ENCODE data around the gene SH2D1B.

Gene SH2D1B

DNA sequence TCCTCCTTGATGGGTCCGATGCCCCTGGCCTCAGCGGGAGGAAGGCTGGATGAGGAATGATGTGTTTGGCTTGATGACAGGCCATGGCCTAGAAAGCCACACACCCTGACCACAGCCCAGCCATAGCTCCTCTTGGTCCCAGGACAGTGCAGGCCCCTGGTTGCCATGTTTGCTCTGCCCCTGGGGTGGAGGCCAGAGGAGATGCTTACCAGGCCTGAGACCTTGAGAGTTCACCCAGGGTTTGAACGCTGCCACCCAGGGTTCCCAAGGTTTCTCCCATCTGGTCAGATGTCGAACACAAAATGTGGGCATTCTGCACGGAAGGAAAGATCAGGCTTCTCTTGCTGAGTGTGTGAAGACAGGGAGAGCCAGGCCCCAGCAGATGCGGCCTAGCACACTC, 27.8 kb downstream of the SH2D1B start:
- H3K27ac ChIP-seq, result no peak overlapping the region
- TF ChIP-seq ZFX (IDR thresholded peaks at IDR 0.05; ENCODE audit: borderline replicate concordance) (no peak), CTCF (IDR thresholded peaks at IDR 0.05) (no peak)

GRCh38 chr1:162383516-162383915, 28.4 kb downstream of the SH2D1B start:
- 0 out of 2 replicates have a peak overlapping the region, but pooled peaks have one; percentile 96 for H3K27ac ChIP-seq
- TF ChIP-seq ZFX (IDR thresholded peaks at IDR 0.05; ENCODE audit: borderline replicate concordance), result no peak
- TF ChIP-seq CTCF (IDR thresholded peaks at IDR 0.05), result no peak

DNA sequence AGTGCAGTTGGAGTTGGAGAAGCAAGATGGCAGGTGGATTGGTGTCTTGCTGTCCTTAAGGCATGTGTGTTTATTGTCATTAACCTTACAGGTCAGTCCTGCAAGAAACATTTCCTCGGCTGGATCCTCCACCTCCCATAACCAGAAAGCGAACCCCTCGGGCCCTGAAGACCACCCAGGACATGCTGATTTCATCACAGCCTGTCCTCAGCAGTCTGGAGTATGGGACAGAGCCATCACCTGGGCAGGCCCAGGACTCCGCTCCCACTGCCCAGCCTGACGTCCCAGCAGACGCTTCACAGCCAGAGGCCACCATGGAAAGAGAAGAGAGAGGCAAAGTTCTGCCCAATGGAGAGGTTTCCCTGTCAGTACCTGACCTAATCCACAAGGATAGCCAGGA, 28.8 kb downstream of the SH2D1B start:
- H3K27ac ChIP-seq, result peak overlapping the region; percentile 96
- TF ChIP-seq CTCF (IDR thresholded peaks at IDR 0.05), result no peak
- TF ChIP-seq ZFX (IDR thresholded peaks at IDR 0.05; ENCODE audit: borderline replicate concordance), result no peak

- TF ChIP-seq CTCF (IDR thresholded peaks at IDR 0.05), result no peak
- TF ChIP-seq ZFX (IDR thresholded peaks at IDR 0.05; ENCODE audit: borderline replicate concordance), result no peak
- H3K27ac ChIP-seq, result peak overlapping the region; percentile 96
Observed at GRCh38 chr1:162381941-162382750, 29.8 kb downstream of the SH2D1B start.

GRCh38 chr1:162381383-162381782, 30.6 kb downstream of the SH2D1B start, which contains the start of gene C1orf226:
C1orf226 (plus strand) TSS chr1:162381728; CDS start chr1:162381902, 174 bp downstream.
- TF ChIP-seq ZFX (IDR thresholded peaks at IDR 0.05; ENCODE audit: borderline replicate concordance), result no peak
- TF ChIP-seq CTCF (IDR thresholded peaks at IDR 0.05), result no peak
- peak within 1 kb of the TSS; percentile 96 for H3K27ac ChIP-seq

- no peak for TF ChIP-seq ZFX (IDR thresholded peaks at IDR 0.05; ENCODE audit: borderline replicate concordance)
- TF ChIP-seq CTCF (IDR thresholded peaks at IDR 0.05), result no peak
- no peak overlapping the region for H3K27ac ChIP-seq
Observed at GRCh38 chr1:162380061-162380846, 31.7 kb downstream of the SH2D1B start.

- TF ChIP-seq ZFX (IDR thresholded peaks at IDR 0.05; ENCODE audit: borderline replicate concordance), result no peak
- no peak for TF ChIP-seq CTCF (IDR thresholded peaks at IDR 0.05)
- H3K27ac ChIP-seq, result no peak within 1 kb of the TSS
Observed at GRCh38 chr1:162376691-162377090, 35.2 kb downstream of the SH2D1B start, which contains the start of gene SPATA46. SPATA46 (minus strand) TSS chr1:162376854; CDS start chr1:162376790, 64 bp downstream.
